Adipose tissue (tissue), 3 donors: Measurements from ENCODE around the gene SSMEM1. TPM values are rescaled to one million over a fixed set of nuclear protein-coding genes. Genes with fewer than 3 reads are reported as not detected.
A peak's percentile ranks its signal among the peaks of the same experiment; 100 is the strongest.
"Not testable (repeated sequence)": the region's sequence is repeated elsewhere in the genome, so short reads cannot be mapped to it uniquely, and the experiment has no call there.

Source experiments
- H3K27ac ChIP-seq: one replicate; pipeline ENCODE4 v1.5.1; 2013; ENCODE audit warnings: low read depth, low read length
- WGBS, 3 donors: extraction: QIAGEN DNeasy Blood & Tissue Kit; methylation state at CpG; one replicate each; pipeline ENCODE4 v1.1.7; 2013; 5-methylcytosine and 5-hydroxymethylcytosine counted together
- polyA plus RNA-seq, 3 donors: library from polyadenylated mRNA; stranded (reverse); fragments of 200-250 nt; gene quantifications; one replicate each; pipeline ENCODE4 v1.2.3, GENCODE V29; 2013
- donor health status: healthy with polysubstance abuse.
- donor health status: Bipolar disorder and iron deficiency.
- donor health status: healthy.

Gene SSMEM1, protein sequence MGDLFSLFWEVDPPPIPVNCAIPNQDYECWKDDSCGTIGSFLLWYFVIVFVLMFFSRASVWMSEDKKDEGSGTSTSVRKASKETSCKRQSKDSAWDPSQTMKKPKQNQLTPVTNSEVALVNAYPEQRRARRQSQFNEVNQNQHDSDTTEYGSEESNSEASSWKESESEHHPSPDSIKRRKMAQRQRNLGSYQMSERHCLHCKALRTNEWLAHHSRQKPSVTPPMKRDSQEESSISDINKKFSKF
- polyA plus RNA-seq: under 1 TPM in 1 of 3 donors, not detected in 2; 0.24 TPM

DNA sequence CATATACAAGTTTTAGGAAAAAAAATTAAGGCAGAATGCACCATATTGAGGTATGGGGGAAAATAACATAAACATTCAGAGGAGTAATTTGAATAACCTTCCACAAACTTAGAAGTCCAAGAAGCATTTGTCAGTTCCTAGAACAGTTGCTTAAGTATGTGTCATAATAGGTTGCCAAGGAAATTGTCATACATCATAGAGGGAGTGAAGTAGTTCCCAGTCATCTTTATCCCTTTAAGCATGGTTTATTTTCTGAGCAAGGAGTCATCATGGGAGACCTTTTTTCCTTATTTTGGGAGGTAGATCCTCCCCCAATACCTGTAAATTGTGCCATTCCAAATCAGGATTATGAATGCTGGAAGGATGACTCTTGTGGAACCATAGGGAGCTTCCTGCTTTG, at the start of gene SSMEM1:
Gene SSMEM1, plus strand, starts transcription at position 219 of the 400 bp plus-strand sequence. Its CDS starts 51 bp downstream, at position 270.
- no peak within 1 kb of the TSS for H3K27ac ChIP-seq

DNA sequence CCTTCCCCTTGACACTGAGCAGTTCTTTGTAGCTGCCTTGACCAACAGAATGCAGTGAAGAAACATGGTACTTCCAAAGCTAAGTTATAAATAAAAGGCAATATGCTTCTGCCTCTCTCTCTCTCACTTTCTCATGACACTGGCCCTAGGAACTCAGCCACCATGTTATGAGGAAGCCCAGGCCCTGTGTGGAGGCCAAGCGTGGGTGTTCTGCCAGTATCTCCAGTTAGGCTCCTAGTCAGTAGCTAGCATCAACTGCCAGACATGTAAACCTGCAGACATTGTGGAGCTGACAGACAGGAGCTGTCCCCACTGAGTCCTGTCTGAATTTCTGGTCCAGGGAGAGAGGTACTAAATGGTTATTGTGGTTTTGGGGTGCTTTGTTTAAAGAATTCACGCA, 47.6 kb upstream of the SSMEM1 start:
- H3K27ac ChIP-seq: no peak overlapping the region
- WGBS, 3 donors: 97 to 98% (median 98%) methylated on average over 2 of the region's 2 CpGs

DNA sequence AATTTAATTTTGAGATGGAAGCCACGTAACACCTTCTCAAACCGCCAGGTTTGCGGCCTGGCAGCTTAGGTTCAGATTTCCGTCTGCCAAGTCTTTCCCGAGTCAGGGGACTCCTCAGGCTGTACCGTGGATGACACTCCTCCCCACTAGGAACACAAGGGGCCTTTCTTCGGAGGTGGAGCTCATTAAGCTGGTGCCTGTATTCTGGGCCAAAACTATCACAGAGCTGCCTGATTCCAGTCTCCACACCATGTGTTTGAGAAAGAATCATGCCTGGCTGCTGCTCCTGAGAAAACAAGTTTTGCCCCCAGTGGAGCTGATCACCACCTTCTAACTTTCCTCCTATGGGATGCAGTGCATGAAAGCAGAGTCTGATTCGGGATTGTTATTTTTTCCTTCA, 47.2 kb upstream of the SSMEM1 start:
- WGBS, 3 donors: 93 to 98% (median 95%) methylated on average over 8 of the region's 8 CpGs
- no peak overlapping the region for H3K27ac ChIP-seq

DNA sequence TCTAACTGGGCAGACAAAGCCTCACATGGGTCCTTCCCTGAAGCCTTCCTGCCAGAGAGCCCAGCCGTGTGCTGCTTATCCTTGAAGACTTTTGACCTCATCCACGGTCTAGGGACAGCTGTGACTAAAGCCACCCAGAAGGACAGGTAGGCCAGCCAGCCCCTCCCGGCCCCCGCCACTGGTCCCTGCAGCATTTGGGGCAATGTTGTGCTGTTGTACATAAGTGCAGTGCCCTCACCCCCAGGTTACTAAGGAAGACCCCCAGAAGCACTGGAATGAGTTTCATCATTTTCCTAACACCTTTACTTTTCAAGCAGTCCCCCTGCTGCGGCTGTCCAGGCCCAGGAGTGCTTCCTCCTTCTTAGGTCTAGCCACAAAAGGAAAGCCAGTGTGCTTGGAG, 45.5 kb upstream of the SSMEM1 start:
- H3K27ac ChIP-seq: no peak overlapping the region
- 95 to 97% (median 96%) methylated on average over 5 of the region's 5 CpGs for WGBS, 3 donors

DNA sequence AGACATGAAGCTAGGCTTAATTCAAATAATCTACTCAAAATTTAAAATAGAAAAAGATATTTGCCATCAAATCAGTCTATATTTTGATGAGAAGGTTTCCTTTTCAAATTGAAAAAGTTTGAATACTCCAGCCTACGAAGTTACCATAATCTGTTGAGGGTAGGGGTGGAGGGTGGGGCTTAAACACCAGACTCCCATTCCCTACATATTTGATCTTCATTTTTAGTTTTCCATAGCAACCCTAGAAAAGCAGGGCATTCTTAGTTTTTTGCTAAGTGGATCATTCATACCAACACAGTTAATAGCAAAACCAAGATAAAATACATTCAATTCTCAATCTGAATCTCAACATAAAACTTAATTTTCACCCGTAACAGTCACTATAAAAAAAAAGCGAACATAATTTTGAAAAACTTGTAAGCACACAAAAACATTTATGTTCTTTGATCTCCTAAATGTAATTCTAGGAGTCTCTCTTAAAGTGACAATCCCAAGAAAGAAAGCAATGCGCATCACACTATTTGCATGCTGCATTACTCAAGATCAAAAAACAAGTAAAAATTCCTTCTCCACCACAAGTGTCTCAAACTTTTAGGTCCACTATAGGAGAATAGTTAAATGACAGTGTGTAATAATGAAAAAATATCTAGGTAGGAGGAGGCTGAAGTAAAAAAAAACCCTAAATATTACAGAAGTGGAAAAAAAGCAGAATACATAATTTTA, 33.3 kb upstream of the SSMEM1 start:
- H3K27ac ChIP-seq: no peak overlapping the region
- 90 to 95% (median 92%) methylated on average over 4 of the region's 4 CpGs for WGBS, 3 donors

DNA sequence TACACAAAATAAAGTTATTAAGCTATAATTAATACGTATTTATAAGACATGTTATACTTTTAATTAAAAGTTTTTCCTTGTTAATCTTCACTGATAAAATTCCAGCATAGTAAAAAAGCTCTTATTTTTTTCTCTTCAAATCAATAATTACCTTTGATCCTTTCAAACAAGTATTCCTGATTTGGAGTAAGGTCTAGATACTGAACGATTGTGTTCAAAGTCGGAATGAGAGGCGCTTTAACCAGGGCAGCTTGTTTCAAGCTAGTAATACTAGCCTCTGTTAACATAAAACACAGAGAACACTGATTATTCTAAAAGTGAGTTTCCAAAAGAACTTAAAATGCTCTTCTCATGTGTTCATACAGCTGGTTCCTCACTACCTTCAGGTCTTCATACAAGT, 29.4 kb upstream of the SSMEM1 start:
- WGBS, 3 donors: 45 to 94% (median 92%) methylated on average over 4 of the region's 4 CpGs

DNA sequence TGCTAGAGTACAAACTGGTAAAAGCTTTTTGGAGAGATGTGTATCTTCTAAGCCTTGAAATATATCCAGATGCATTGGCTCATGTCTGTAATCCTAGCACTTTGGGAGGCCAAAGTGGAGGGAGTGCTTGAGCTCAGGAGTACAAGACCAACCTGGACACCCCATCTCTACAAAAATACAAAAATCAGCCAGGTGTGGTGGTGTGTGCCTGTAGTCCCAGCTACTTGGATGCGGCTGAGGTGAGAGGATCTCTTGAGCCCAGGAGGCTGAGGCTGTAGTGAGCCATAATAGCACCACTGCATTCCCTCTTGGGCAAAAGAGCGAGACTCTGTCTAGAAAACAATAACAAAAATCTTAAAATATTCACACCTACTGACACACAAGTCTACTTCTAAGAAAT, 28.0 kb upstream of the SSMEM1 start:
- WGBS, 3 donors: 98 to 100% (median 99%) methylated on average over 2 of the region's 2 CpGs
- H3K27ac ChIP-seq: no peak overlapping the region

More for the DNA sequence above, 29.4 kb upstream of the SSMEM1 start:
- no peak overlapping the region for H3K27ac ChIP-seq

DNA sequence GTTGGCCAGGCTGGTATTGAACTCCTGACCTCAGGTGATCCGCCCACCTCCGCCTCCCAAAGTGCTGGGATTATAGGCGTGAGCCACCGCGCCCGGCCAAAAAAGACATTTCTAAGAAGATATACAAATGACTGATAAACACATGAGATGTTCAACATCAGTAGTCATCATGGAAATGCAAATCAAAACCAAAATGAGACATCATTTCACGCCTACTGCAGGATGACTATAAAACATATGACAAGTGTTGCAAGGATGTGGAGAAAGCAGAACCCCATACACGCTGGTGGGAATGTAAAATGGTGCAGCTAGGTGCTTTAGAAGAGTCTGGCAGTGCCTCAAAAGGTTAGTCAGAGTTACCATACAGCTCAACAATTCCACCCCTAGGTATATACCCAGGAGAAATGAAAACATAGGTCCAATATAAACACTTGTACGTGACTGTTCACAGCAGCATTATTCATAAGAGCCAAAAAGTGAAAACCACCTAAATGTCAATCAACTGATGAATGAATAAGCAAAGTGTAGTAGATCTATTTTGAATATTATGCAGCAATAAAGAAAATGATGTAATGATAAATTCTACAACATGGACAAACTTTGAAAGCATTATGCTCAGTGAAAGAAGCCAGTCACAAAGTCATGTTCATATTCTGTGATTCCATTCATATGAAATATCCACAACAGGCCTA, 26.9 kb upstream of the SSMEM1 start:
- H3K27ac ChIP-seq: no peak overlapping the region
- 94 to 97% (median 97%) methylated on average over 9 of the region's 9 CpGs for WGBS, 3 donors

DNA sequence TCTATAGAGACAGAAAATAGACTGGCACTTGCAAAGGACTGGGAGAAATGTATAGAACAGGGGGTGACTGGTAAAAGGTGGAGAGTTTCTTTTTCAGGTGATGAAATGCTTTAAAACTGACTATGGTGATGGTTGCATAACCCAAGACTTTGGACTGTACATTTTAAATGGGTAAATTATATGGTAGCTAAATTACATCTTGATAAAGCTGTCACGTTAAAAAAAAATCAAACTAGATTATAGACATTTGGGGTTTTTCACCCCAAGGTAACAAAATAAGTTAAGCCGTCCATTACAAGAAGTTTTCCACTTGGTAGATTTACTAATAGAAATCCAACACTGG, 26.4 kb upstream of the SSMEM1 start:
- H3K27ac ChIP-seq: no peak overlapping the region
- WGBS, 3 donors: 93 to 99% (median 94%) methylated on average over 2 of the region's 2 CpGs

DNA sequence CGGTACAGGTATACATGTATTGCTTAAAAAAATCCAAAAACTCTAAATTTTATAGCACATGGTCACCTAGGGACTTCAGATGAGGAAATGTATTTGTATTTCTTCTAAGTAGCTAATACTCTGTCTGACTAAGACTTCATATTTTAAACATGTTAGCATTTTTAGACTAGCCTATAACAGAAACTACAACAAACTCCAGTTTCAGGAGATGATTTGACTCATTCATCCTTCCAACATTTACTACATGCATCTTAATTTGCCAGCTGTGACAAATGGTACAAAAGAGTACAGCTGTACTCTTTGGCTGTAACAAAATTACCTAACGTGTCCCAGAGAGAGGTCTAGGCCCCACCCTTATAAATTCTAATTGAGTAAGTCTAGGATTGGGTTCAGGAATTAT, 24.7 kb upstream of the SSMEM1 start:
- WGBS, 3 donors: 82 to 86% (median 83%) methylated on average over 2 of the region's 2 CpGs
- no peak overlapping the region for H3K27ac ChIP-seq

DNA sequence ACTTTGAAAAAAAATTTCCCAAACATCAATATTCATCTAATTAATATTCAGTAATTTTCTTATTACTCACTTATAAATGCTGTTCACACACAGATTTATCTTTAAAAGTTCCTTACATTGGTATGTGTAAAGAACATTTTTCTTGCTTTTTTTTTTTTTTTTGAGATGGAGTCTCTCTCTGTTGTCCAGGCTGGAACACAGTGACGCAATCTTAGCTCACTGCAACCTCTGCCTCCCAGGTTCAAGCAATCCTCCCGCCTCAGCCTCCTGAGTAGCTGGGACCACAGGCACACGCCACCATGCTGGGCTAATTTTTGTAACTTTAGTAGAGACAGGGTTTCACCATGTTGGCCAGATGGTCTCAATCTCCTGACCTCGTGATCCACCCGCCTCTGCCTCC, 23.3 kb upstream of the SSMEM1 start:
- WGBS, 3 donors: 88 to 95% (median 95%) methylated on average over 5 of the region's 5 CpGs

DNA sequence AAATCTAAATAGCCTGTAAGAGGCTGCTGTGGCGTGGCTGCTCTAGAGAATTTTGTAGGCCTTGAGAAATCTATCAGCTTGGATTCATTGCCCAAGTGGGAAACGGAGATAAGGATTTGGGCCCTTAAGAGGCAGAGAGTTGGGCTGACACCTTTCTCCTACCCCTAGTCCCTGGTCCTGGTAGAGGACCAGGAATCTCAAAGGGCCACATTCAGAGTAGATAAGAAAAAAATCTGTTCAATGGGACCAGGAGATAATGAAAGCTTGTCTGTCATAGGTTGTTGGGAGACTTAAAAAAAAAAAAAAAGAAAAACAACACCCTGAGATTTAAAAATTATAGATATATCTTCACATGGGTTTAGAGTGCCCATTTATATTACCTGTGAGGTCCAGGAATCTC, 20.3 kb upstream of the SSMEM1 start:
- H3K27ac ChIP-seq: no peak overlapping the region
- WGBS, 3 donors: 88 to 96% (median 94%) methylated on average over 2 of the region's 2 CpGs

More for the DNA sequence above, 23.3 kb upstream of the SSMEM1 start:
- H3K27ac ChIP-seq: not testable (repeated sequence)

DNA sequence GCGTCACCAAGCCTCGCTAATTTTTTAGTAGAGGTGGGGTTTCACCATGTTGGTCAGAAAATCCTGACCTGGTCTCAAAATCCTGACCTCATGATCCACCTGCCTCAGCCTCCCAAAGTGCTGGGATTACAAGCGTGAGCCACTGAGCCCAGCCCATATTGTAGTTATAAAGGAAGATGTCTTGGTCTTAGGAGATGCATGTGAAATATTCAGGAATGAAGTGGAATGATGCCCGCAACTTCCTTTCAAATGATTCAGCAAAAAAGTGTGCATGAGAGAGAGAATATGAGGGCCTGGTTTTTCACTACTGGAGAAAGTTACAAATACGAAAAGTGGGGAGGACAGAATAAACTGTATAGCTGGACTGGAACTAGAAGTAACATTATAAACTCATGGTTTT, 18.3 kb upstream of the SSMEM1 start:
- H3K27ac ChIP-seq: no peak overlapping the region
- 87 to 94% (median 91%) methylated on average over 5 of the region's 5 CpGs for WGBS, 3 donors

DNA sequence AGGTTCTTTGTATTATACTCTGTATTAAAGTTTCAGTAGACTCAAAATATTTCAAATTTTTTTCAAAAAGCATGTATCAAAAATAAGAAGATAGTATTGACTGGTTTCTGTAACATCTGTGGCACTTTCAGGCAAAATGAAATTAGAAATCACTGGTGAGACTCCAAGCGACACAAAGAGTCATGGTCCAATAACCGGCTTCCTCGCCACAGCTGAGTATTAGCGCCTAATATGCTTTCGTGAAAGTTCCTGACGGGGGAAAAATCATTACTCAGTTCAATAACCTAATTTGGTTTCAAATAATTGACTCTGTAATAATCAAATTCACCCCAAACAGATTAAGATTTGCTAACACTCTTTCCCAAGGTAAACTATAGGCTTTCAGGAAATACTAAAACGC, 15.9 kb upstream of the SSMEM1 start:
- no peak overlapping the region for H3K27ac ChIP-seq
- 93 to 98% (median 97%) methylated on average over 7 of the region's 7 CpGs for WGBS, 3 donors

DNA sequence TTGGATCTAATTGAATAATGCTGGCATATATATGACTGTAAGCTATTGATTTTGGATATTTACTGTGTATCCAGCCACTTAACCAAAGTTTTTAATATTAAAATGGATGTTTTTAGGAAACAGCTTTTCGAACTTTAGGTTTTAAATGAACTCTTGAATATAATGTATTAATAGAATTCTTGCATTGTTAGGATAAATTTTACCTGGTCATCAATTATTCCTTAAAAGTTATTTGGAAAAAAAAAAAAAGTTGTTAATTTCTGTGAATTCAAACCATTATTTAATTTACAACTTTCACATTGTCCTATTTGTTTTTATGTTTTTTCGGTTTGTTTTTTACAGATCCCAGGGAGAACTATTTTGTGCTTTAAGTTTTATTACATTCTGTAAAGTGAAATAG, 12.3 kb upstream of the SSMEM1 start:
- H3K27ac ChIP-seq: no peak overlapping the region
- 97 to 99% (median 97%) methylated on average over 2 of the region's 2 CpGs for WGBS, 3 donors

DNA sequence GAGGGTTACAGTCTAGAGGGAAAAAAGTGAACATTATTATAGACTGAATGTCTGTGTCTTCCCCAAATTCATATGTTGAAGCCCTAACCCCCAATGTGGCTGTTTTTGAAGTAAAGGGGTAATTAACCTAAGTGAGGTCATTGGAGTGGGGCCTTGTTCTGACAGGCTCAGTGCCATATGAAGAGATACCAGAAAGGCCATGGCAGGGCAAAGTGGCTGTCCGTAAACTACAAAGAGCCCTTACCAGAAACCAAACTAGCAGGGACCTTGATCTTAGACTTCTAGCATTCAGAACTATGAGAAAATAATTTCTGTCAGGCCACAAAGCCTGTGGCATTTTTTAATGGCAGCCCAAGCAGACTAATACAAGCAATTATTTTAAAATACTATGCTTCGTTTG, 11.2 kb upstream of the SSMEM1 start:
- WGBS, 3 donors: 69 to 92% (median 92%) methylated on average over 2 of the region's 2 CpGs
- no peak overlapping the region for H3K27ac ChIP-seq

DNA sequence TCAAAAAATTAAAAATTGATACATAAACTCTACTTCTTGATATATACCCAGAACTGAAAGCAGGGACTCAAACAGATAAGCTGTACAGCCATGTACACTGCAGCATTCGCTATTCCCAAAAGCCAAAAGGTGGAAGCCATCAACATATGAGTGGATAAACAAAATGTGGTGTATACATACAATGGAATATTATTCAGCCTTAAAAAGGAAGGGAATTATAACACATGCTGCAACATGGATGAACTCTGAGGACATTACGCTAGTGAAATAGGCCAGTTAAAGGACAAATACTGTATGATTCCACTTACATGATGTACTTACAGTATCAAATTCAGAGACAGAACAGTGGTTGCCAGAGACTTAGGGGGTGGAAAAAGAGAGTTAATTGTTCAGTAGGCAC, 10.6 kb upstream of the SSMEM1 start:
- 48 to 72% (median 66%) methylated on average over 2 of the region's 2 CpGs for WGBS, 3 donors

DNA sequence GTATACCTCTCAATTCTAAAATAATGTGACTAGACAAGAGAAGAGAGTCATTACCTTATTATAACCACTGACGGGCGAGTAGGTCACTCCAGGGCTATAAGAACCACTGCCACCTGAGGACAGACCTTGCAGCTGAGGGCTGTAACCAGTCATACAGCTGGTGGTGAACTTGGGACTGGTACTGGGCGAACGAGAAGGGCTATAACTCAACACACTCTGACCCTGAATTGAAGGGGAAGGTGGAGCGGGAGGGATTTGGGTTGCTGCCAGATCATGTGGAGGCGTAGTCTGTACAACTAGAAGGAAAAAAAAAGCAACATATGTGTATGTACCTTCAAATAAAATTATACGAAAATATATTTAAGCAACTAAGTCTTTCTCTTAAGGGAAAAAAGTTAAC, 5.9 kb upstream of the SSMEM1 start:
- WGBS, 3 donors: 74 to 86% (median 82%) methylated on average over 7 of the region's 7 CpGs
- no peak overlapping the region for H3K27ac ChIP-seq

More for the DNA sequence above, 10.6 kb upstream of the SSMEM1 start:
- no peak overlapping the region for H3K27ac ChIP-seq

DNA sequence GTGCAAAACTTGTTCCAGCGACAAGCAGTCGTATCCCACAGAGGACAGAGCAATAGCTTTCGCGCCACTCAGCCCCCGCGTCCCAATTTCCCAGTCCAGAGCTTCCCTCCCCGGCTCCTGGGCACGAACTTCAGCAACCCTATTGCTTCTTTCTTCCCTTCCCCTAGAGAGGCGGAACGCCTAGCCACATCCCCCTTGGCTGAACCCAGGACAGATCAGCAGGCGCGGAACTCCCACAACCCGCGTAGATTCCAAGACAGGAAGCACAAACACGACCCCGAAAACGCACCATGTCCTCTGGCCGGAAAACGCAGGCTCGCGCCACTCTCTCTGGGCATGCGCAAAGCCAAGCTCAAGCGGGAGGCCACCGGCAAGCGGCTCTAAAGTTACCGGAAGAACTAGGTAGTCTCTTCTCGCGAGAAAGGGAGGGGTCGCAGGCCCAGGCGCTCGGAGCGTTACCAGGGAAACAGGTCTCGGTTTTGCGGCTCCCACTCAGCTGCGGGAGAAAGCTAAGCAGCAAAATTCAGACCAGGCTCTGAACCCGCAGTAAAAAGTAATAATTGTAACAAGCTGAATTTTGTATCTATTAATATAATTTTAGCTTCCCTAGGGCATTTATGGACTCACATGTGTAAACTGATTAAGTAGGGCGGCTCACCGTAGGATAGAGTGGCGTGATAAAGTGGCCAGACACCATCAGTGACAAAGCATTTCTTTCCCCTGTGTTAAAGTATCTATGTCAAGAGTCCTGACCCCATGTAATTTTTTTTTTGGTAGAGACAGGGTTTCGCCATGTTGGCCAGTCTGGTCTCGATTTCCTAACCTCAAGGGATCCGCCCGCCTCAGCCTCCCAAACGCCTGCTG, 2.3 kb upstream of the SSMEM1 start, which contains the start of gene TMEM209:
Gene TMEM209, minus strand, starts transcription at position 323 of the 864 bp plus-strand sequence. Its CDS starts 31 bp downstream, at position 292.
- H3K27ac ChIP-seq: peak within 1 kb of the TSS; percentile 41
- 7 to 9% (median 8%) methylated on average over 44 of the region's 44 CpGs for WGBS, 3 donors
